GM19099 (cell line): ENCODE results near the gene PNMA8A.

Experiments
- POLR2A ChIP-seq: IDR thresholded peaks from 3 replicates; pipeline ENCODE4 v1.6.1; 2011; ENCODE audit warnings: low read depth; ENCODE audit not compliant: insufficient read length; ENCODE audit errors: extremely low read depth

The PNMA8A gene

GRCh38 chr19:46481947-46482346 is 10.6 kb upstream of the PNMA8A start:
- no peak for TF ChIP-seq POLR2A

DNA sequence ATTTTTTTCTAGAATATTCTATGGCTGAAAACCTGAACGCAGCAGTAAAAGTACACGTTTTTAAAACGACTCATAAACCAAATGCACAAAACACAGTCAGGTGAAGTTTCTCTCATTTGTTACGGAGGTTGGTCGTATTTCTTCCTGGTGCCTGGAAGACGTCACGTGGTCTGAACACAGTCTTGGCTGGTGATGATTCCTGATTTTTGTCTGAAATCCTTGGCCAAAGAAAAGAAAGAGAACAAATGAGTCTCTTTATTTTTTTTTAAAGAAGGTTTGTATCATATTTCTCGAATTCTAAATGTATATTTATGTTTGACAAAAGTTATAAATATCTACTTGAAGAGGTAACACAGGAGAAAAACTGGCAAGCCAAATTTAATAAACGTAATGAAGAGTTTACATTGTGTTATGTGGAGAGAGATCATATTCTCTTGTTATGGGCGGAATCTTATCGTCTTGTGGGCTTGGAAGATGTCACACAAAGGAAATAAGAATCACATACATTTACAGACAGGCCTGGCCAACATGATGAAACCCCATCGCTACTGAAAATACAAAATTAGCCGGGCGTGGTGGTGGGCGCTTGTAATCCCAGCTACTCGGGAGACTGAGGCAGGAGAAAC is 10.0 kb upstream of the PNMA8A start:
- TF ChIP-seq POLR2A, result no peak

- no peak for TF ChIP-seq POLR2A
Measured at GRCh38 chr19:46480415-46480814, 9.1 kb upstream of the PNMA8A start.

- no peak for TF ChIP-seq POLR2A
Measured at GRCh38 chr19:46478356-46478986, 7.1 kb upstream of the PNMA8A start.

- TF ChIP-seq POLR2A, result no peak
Measured at GRCh38 chr19:46475986-46476385, 4.6 kb upstream of the PNMA8A start.

- TF ChIP-seq POLR2A, result no peak
Measured at GRCh38 chr19:46474211-46474610, 2.8 kb upstream of the PNMA8A start.

DNA sequence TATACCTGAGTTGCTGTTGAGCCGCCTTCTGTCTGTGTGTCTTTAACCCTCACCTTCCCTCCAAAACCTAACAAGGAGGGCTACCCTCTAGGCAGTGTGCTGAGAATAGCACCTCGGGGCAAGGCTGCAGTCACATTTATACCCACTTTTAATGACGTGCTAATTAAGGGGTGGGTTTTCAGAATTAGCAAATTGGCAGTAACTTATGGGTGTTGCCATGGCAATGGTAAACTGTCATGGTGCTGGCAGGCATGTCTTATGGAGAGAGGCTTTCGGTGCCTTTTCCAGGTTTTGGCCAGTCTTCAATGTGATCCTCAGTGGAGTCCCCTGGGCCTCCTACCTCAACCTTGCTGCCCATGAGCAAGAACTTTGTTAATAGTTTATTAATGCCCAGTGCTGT is 1.2 kb upstream of the PNMA8A start:
- no peak for TF ChIP-seq POLR2A

DNA sequence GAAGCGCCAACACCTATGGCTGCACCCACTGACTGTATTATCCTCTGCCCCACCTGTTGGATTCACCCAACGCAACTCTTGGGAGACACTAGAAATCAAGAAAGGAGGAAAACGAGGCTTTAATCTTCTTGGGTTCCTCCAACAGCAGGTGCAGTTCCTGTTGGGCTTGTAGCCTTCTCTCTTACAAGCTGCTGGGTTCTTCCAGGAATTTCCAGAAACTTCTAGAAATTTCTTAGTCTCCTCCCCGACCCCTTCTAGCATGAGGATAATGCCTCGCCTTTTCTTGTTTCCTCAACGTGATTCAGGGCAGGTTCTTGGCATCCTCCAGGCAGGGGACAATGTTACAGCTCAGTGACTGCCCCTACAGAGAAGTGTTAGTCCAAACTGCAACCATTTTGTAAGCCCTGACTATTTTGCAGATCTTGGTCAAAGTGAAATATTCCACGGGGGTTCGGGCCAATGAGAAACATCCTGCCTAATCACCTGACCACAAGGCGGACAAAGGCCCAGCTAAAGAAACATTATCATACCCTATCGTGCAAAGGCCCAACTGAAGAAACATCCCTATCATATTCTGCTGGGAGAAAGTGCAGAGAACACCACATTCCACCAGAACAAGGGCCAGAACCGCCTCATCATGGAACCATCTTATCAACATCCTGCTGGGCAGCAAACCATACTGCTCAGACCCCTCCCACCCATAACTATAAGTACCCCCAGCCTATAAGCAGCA is 614 bp upstream of the PNMA8A start:
- no peak for TF ChIP-seq POLR2A

GRCh38 chr19:46470376-46470775 is 987 bp downstream of the PNMA8A start:
- TF ChIP-seq POLR2A, result no peak

- TF ChIP-seq POLR2A, result no peak
Measured at GRCh38 chr19:46469541-46470185, 1.7 kb downstream of the PNMA8A start.

DNA sequence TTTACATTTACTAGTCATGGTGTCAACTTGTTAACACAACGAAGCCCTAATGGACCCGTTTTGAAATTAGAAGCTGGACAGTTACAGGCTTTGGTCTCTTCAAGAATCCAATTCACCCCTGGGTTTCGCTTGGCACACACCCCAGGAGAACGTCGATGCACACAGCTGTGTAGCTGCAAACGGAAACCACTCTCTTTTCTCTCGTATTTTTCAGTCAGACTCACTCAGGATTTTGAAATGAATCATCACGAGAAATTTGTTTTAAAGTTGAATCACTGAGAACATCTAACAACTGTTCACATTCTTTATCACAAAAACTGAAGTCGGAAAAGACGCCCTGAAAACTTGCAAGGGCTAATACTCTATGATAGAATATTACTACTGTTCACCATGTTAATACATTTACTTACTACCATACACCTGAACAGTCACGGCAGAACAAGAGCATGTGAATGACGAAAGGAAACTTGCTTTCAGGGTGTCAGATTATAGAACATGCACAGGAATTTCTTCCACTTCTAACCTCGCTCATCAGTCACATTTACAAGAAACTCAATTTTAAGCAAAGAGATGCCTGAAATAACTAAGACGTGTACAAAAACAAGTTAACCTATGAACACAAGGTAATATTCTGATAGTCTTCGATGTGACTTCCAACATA is 4.7 kb downstream of the PNMA8A start:
- TF ChIP-seq POLR2A, result no peak

- TF ChIP-seq POLR2A, result no peak
Measured at GRCh38 chr19:46463516-46463915, 7.8 kb downstream of the PNMA8A start.

DNA sequence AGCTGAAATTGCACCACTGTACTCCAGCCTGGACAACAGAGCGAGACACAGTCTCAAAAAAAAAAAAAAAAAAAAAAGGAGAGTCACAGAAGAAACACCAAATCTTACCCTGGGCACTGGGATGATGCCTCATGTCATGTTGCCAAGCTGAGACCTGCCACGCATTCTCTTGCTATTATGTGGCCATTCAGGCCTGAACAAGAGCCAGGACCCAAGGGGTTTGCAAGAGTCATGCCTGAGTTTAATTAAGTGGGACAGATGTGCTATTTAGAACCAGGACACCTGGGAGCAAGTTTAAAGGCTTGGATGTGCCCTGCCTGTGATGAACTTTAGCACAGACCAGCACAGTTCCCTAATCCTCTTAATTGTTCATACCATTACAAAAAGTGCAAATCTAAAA is 9.8 kb downstream of the PNMA8A start:
- no peak for TF ChIP-seq POLR2A

DNA sequence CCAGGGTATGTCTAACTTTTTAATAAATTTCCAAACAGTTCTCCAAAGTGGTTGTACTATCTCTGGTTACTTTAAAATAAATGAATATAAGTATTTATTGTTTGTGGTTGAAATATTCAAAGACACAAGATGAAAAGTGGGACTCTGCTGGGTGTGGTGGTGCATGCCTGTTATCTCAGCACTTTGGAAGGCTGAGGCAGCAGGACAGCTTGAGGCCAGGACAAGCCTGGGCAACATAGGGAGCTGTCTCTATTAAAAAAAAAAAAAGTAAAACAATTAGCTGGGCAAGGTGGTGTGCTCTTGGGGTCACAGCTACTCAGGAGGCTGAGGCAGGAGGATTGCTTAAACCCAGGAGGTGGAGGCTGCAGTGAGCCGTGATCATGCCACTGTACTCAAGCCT is 10.4 kb downstream of the PNMA8A start:
- TF ChIP-seq POLR2A, result no peak

GRCh38 chr19:46460055-46460454 is 11.3 kb downstream of the PNMA8A start:
- TF ChIP-seq POLR2A, result no peak

DNA sequence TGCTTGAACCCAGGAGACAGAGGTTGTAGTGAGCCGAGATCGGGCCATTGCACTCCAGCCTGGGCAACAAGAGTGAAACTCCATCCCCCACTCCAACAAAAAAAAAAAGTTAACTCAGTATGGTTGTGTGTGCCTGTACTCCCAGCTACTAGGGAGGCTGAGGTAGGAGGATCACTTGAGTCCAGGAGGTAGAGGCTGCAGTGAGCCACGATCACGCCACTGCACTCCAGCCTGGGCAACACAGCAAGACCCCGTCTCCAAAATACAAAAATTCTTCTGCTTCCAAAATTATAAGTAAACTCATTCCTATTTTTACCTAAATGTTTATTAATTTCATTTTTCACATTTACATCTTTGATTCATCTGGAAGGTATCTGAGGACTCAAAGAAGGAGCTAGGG is 14.4 kb downstream of the PNMA8A start:
- no peak for TF ChIP-seq POLR2A

- no peak for TF ChIP-seq POLR2A
Measured at GRCh38 chr19:46454244-46454643, 17.1 kb downstream of the PNMA8A start.
